NCI-H345 (cell line): ENCODE data around the gene CCDC85C.

ENCODE experiments used
- DNase-seq: peaks from one replicate; lab custom pipeline; 2025; lab: John Stamatoyannopoulos, UW

Gene CCDC85C

DNA sequence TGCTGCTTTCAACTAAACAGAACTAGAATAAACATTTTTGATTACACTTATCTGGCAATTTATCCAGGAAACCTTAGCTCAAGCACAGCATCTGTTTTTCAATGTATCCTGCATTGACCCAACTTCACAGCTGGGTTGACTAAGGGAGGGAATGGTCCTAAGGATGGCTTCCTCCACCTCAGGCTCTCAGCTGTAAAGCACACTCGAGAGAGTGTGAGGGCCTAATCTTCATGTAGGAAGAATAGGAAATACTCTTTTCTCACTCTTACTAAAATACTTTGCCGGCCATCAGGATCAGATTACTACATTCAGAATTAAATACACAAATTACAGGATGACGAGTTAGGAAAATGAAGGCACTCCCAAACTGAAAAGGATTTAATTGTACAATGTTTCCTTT lies 130.5 kb downstream of the CCDC85C start:
- no peak for DNase-seq

DNA sequence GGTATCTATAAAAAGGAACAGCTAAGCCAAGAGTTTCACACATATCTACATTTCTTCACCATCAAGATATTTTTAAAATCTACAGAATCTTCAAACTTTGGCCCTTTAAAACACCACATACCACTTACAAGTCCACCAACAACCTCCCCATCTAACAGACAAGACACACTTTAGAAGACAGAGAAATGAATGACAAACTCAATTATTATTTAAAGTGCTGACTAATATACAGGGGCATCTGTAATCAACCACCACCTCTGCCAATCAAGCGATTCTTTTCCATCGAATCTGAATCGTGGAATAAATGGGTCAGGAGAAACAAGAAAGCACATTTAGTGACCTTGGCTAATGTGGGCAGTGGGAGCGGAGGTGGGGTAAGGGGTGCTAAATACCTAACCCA lies 131.1 kb downstream of the CCDC85C start:
- DNase-seq = no peak

DNA sequence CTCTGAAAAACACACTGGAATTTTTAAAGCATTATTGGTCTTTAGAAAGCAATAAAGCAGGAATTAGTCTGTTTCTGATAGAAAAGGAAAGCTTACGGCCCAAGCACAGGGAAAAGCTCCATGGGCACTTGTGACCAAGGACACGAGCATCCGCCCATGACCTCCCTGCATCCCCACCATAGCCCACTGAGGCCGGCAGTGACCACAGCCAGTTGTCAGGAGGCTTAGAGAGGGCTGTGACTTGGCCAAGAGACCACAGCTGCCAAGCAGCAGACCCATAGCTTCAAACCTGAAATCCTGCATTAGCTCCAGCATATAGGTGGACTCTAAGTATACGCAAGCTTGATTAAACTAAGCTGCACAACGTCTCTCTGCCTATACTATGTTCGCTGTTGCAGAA lies 132.3 kb downstream of the CCDC85C start:
- no peak for DNase-seq

DNA sequence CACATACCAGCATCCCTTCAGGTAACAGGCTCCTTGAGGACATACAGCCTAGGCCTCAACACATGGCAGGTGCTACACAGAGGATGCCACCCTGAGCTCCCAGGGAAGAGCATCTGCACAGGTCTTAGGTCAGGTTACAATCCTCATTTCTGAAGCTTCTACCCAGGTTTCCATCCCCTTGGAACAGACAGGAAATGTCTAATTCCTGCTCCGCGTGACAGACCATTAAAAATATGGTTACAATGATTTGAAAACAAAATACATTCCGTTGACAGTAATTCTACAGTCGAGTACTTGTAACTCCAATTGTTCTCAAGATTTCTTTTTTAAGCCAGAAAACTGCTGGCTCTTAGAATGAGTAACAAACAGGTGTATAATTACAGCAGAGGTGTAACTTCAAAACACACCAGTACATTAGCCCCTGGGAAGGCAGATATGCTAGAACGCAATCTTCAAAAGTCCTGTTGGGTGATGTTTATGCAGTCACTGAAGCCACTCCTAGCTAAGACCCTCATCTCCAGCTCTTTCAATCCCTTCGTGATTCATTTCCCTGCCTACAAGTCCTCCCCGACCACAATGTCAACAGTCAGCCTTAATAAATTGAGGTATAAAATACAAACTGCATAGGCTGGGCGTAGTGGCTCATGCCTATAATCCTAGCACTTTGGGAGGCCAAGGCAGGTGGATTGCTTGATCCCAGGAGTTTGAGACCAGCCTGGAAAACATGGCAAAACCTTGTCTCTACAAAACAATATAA lies 135.0 kb downstream of the CCDC85C start:
- DNase-seq = no peak

DNA sequence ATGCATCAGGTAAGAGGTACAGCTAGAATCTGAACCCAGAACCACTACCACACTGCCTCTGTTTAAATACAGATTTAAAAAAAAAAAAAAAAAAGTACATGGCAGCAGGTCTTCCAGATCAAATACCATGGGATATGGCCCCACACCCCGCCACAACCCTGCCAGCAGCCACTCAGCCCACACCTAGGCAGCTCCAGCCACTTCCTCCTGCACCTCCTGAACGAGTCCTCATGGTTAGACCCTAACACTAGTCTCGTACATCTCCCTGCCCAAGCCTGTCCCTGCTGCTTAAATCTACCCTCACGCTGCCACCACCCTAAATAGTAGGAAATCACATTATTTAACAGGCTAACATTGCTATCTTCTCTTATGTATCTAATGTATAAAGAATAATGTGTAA lies 135.9 kb downstream of the CCDC85C start:
- no peak for DNase-seq

DNA sequence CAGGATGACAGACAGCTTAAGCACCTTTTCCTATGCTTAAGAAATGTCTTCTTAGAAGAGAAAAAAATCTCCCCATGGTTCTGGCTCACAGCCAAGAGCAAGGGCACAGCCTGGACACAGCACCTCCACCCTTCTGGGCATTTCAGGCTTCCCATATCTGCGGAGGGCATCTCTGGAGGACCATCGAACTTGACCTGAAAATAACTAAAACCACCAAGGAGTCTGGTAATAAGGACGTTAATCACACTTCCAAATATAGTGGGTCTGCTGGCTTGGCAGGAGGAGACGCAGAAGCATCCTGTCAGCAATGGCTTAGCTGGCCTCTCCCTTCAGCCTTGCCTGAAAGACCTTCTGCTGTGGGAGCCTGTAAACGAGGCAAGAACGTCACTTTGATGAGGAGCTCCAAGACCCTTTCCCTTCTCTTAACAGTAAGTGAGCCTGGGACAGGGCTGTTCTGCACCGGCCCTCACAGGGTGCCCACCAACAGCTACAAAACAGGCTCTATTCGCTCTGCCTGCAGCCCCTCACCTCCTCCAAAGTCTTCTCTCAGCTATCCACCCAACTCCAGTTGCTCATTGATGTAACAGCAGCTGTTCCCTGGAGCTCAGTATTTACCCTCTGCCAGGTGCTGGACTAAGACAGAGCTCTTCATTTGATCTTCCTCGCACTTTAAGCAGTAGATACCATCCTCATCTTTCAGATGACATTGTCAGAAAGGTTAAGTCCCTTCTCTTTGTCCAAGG lies 136.5 kb downstream of the CCDC85C start:
- DNase-seq = no peak

DNA sequence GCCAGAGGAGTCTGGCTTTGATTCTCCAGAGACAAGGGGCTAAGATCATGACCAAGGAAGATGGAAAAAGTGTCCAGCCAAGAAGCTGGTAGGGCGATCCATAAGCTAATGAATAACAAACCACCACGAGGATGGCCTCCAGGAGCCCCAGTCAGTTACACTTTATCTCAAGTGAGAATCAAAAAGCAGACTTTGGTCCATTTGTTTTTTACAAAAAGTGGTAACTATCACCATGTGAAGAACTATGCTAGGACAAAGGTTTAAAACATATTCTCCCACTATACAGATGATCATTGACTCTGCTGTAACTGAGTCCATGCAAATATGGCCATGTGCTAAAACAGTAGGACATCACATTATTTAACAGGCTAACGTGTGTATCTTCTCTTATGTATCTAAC lies 137.2 kb downstream of the CCDC85C start:
- no peak for DNase-seq

DNA sequence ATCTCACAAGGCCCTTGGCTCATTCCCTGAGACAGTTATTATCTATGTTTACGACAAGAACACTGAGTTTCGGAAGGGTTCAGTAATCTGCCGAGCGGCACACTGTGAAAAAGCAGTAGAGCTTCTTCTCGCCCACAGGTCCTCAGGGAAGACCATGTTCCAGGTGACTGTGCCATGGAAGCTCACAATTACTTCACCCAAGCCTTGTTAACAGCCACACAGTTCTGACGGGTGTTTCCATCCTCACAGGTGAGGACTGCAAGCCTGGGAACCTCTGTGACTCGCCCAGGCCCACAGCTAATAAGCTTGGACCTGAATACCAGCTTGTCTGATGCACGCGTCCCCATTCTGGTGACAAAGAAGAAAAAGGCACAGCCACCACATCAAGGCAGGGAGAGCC lies 138.7 kb downstream of the CCDC85C start:
- no peak for DNase-seq

DNA sequence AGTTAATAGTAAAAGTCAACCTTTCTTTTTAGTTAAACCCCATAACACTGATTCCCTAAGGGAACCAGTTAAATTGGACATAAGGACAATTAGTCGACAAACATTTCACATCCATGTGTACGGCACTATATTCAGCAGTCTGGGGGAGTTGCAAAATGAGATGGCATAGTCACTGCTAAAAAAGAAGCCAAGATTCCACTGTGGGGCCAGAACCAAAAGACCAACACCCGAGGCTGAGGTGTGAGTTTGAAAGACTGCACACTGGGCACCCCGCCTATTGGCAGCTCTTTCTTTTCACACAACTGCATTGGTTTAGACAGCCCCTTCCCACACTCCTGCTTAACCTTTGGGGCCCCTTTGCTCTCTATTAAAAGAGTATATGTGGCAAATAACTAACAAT lies 140.0 kb downstream of the CCDC85C start:
- no peak for DNase-seq

DNA sequence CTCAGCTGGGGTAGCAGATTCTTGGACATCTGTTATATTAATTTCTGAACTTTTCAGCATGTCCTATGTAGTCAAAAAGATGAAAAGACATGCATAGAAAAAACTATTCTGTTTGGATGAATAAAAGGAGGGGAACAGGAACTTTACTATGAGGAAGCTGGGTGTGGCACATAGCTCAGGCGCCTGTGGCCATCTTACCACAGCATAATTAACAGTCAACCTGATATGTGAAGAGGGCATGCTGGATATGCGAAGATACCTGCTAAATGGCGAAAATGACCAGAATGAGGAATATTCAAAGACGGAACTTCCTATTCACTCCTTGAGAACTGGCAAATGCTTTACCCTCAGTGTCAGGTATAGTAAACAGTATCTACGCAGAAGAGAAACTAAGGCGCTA lies 141.8 kb downstream of the CCDC85C start:
- no peak for DNase-seq

DNA sequence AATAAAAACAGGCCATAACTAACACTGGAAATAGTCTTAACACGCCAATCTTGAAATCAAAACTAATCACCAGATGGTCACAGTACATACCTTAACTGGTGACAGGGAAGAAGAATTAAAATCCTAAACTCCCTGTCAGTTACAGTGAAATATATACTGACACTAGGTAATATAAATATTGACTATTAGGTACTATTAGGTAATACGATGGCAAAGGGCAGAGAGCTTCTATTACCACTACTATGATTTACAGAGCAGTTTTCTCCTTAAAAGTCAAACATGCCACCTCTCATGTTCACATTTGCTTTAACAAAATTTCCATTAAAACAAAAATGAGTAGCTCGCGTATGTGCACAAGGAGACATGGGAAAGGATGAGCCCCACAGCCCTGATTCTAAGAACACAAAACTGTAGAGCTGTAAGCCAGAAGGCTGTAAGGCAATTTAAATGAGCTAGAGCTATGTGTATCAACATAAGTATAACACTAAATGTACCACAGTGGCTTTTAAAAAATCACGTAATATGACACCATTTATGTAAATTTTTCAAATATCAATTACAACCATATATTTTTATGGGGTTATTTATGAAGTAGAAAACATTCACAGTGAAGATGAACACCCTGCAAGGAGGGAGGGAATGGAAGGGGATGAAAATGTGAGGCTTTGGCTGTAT lies 142.5 kb downstream of the CCDC85C start:
- no peak for DNase-seq

DNA sequence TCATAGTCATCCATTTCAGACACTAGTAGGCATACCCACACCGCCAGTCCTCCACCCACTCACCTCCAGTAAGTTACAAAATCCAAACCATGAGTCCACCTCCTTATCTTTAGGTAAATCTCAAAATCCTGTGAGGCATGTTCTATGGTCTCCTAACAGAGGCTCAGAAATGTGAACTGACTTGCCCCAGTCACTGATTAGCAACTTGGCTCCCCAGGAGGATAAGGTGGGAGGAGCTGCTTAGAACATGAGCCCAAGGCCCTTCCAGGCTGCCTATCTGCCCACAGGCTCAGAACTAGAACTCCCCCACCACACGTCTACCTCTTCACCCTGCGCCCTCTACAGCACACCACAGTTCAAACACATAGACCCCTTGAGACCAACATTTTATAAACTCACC lies 143.2 kb downstream of the CCDC85C start:
- DNase-seq = no peak

DNA sequence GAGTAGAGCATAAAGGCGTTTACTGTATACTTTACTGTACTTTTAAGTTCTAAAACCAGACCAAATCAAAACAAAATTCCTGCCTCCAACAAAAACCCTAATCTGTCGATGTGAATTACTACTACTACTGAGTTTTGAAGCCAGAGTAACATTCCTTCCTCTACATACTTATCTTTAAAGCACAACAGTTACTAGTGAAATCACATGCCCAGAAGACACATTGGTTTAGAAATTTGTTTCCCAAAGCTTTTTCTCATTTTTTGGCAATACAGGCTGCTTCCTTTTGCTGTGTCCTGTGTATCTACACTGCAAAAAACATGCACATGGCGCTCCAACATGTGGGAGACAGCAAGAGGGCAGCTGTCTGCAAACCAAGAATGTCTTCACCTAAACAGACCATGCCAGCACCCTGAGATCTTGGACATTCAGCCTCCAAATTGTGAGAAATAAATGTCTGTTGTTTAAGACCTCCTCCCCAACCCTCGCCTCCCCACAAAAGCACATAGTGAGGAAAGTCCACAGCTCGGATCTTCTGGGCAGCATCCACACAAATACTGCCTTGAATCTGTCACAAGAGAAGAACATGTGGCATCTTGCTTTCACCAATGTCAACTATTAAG lies 144.4 kb downstream of the CCDC85C start:
- DNase-seq = no peak

DNA sequence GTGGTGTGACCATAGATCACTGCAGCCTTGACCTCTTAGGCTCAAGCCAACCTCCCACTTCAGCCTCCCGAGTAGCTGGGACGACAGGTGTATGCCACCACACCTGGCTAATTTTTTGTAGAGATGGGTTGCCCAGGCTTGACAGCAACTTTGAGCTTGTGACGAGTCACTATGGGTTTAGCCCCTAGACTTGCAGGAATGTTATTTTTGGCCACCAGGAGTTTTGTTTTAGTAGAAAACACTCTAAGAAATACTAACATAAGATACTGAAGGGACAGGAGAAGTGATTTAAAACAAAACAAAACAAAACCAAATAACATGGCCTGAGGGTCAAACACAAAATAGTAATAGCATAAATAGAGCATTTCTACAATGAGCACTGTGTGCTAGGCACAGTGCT lies 149.8 kb downstream of the CCDC85C start:
- no peak for DNase-seq

DNA sequence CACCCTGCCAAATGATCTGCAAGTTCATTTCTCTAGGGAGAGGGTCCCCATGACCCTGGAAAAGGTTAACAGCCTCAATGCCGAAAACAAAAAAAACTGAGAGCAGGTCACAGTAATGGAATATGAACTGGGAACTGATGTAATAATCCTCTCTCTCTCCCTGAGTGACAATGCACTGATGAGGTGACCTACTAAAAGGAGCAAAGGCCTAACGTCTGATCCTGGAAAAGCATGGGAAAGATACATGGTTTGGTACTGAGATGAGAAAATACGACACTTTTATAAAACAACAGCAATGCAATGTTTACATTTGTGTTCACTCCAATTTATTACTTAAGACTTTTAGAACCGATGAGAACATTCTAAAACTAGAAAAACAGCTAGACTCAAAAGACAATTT lies 151.0 kb downstream of the CCDC85C start:
- DNase-seq = no peak

DNA sequence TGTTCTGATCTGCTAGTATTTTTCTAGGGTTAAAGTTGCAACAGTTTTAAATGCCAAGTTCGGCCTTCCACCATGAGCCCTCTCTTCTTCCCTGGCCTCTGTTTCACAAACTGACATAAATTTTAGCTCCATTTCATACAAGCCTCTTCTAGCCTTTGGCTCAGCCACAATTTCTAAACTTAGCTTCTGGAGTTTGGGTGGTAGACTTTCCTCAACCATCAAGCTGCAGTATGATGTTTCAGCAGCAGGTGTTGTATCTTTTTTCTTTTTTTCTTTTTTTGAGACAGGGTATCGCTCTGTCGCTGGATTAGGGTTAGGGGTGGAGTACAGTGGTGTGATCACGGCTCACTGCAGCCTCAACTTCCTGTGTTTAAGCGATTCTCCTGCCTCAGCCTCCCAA lies 152.8 kb downstream of the CCDC85C start:
- no peak for DNase-seq

DNA sequence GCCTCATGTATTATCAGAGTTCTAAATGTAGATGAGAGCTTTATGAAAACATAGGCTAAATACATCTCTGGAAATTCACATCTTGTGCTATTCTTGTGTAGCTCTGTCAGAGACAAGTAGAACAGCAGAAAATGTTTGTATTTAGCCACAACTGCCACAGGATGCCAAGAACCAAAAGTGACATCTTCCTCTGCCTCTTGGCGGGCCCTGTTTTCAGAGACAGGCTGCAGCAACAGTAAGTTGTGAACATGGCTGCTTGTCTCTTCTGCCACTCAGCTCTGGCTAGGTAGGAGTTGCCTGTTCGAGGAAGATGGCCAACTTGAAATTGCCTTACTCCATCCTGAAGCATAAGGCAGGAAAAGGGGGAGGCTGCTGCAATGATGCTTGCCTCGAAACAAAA lies 153.7 kb downstream of the CCDC85C start:
- DNase-seq = no peak
